ENCODE data around the gene DHX32.

GRCh38 chr10:125848857-125849256 is 32.2 kb downstream of the DHX32 start:
- TF ChIP-seq, protein P1, sequence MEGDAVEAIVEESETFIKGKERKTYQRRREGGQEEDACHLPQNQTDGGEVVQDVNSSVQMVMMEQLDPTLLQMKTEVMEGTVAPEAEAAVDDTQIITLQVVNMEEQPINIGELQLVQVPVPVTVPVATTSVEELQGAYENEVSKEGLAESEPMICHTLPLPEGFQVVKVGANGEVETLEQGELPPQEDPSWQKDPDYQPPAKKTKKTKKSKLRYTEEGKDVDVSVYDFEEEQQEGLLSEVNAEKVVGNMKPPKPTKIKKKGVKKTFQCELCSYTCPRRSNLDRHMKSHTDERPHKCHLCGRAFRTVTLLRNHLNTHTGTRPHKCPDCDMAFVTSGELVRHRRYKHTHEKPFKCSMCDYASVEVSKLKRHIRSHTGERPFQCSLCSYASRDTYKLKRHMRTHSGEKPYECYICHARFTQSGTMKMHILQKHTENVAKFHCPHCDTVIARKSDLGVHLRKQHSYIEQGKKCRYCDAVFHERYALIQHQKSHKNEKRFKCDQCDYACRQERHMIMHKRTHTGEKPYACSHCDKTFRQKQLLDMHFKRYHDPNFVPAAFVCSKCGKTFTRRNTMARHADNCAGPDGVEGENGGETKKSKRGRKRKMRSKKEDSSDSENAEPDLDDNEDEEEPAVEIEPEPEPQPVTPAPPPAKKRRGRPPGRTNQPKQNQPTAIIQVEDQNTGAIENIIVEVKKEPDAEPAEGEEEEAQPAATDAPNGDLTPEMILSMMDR (IDR thresholded peaks at IDR 0.05; ENCODE audit: low read depth, low read length): no peak
- TF ChIP-seq EZH2phosphoT487 (IDR thresholded peaks at IDR 0.05; ENCODE audit: low read depth): no peak
